ENCODE data around the gene PRKACA. TPM values are rescaled to one million over a fixed set of nuclear protein-coding genes. Genes with fewer than 3 reads are reported as not detected.
A peak's percentile ranks its signal among the peaks of the same experiment; 100 is the strongest.

The PRKACA gene
- total RNA-seq, 1 donor from 2014 or later = 87.1 TPM

GRCh38 chr19:14138576-14139265, 21.2 kb upstream of the PRKACA start:
- Histone ChIP-seq H3K27me3 (ENCODE audit: low read depth) (no peaks in the 10 kb centered on the region), H3K9me3 (no peaks in the 10 kb centered on the region), H3K4me3 (peak overlapping the region; percentile 72), H3K4me1 (peaks cover 35% of the 10 kb centered on the region), H3K36me3 (no peaks in the 10 kb centered on the region), H3K27ac (peak overlapping the region; percentile 93)
- intact Hi-C loops (cut with DNase I) = no loop called here
- no peak for TF ChIP-seq CTCF (IDR thresholded peaks at IDR 0.05)
- DNase-seq (no peak), ATAC-seq (peak in 1 of 2 donors; percentile 3)

- Histone ChIP-seq H3K9me3 (no peaks in the 10 kb centered on the region), H3K4me1 (peaks cover 35% of the 10 kb centered on the region), H3K27ac (peak within 1 kb of the TSS; percentile 93), H3K4me3 (peak within 1 kb of the TSS; percentile 72), H3K36me3 (no peaks in the 10 kb centered on the region), H3K27me3 (ENCODE audit: low read depth) (no peaks in the 10 kb centered on the region)
- DNase-seq (peak; percentile 99), ATAC-seq (peak; percentile 94 to 97)
- intact Hi-C loops (cut with DNase I) = no loop called here
- peak; percentile 86 for TF ChIP-seq CTCF (IDR thresholded peaks at IDR 0.05)
Observed at GRCh38 chr19:14136509-14137281, 19.1 kb upstream of the PRKACA start, which contains the start of gene ASF1B. Gene ASF1B, minus strand, starts transcription at chr19:14136589. Its CDS starts 133 bp downstream, at chr19:14136456.

GRCh38 chr19:14135985-14136508, 18.5 kb upstream of the PRKACA start:
- DNase-seq (no peak), ATAC-seq (no peak)
- Histone ChIP-seq H3K4me3 (peak overlapping the region; percentile 72), H3K27me3 (ENCODE audit: low read depth) (no peaks in the 10 kb centered on the region), H3K4me1 (peaks cover 35% of the 10 kb centered on the region), H3K27ac (peak overlapping the region; percentile 44), H3K9me3 (no peaks in the 10 kb centered on the region), H3K36me3 (no peaks in the 10 kb centered on the region)
- TF ChIP-seq CTCF (IDR thresholded peaks at IDR 0.05) = no peak
- intact Hi-C loops (cut with DNase I) = no loop called here

- no peak overlapping the region for H3K4me3 ChIP-seq
- H3K36me3 ChIP-seq = no peaks in the 10 kb centered on the region
- no peak for TF ChIP-seq CTCF (IDR thresholded peaks at IDR 0.05)
- intact Hi-C loops (cut with DNase I) = no loop called here
- no peaks in the 10 kb centered on the region for H3K27me3 ChIP-seq (ENCODE audit: low read depth)
- H3K9me3 ChIP-seq = no peaks in the 10 kb centered on the region
- ATAC-seq (no peak), DNase-seq (no peak)
- no peak overlapping the region for H3K27ac ChIP-seq
- H3K4me1 ChIP-seq = peaks cover 29% of the 10 kb centered on the region
Observed at GRCh38 chr19:14135355-14135754, 17.8 kb upstream of the PRKACA start.

GRCh38 chr19:14127929-14128509, 10.5 kb upstream of the PRKACA start:
- peak; percentile 82 to 84 for ATAC-seq
- Histone ChIP-seq H3K4me3 (no peak overlapping the region), H3K36me3 (no peaks in the 10 kb centered on the region), H3K4me1 (peaks cover 19% of the 10 kb centered on the region), H3K27me3 (ENCODE audit: low read depth) (no peaks in the 10 kb centered on the region), H3K9me3 (no peaks in the 10 kb centered on the region), H3K27ac (peak overlapping the region; percentile 56)
- peak; percentile 50 for DNase-seq
- intact Hi-C loops (cut with DNase I) = no loop called here
- no peak for TF ChIP-seq CTCF (IDR thresholded peaks at IDR 0.05)

Data from lower lobe of right lung (tissue), 2 donors.